Measurements from ENCODE around the gene ZDHHC8. TPM values are rescaled to one million over a fixed set of nuclear protein-coding genes. Genes with fewer than 3 reads are reported as not detected.
A peak's percentile ranks its signal among the peaks of the same experiment; 100 is the strongest.

The ZDHHC8 gene
- total RNA-seq, 1 experiment from 2014 or later = 19.6 TPM

- DNase-seq (ENCODE audit: low read depth) = no peak
Observed at GRCh38 chr22:20142711-20143621, 11.4 kb downstream of the ZDHHC8 start.

GRCh38 chr22:20143883-20144665, 12.5 kb downstream of the ZDHHC8 start:
- DNase-seq (ENCODE audit: low read depth) = no peak

- no peak for DNase-seq (ENCODE audit: low read depth)
Observed at GRCh38 chr22:20145206-20145831, 13.7 kb downstream of the ZDHHC8 start.

- DNase-seq (ENCODE audit: low read depth) = no peak
Observed at GRCh38 chr22:20145832-20146223, 14.2 kb downstream of the ZDHHC8 start.

GRCh38 chr22:20146777-20147176, 15.2 kb downstream of the ZDHHC8 start:
- no peak for DNase-seq (ENCODE audit: low read depth)

- no peak for DNase-seq (ENCODE audit: low read depth)
Observed at GRCh38 chr22:20147237-20147988, 15.8 kb downstream of the ZDHHC8 start.

- no peak for DNase-seq (ENCODE audit: low read depth)
Observed at GRCh38 chr22:20148414-20148813, 16.8 kb downstream of the ZDHHC8 start.

GRCh38 chr22:20149257-20150250, 17.9 kb downstream of the ZDHHC8 start:
- no peak for DNase-seq (ENCODE audit: low read depth)

GRCh38 chr22:20150381-20151275, 19.0 kb downstream of the ZDHHC8 start, which contains the start of gene CCDC188:
TSS of gene CCDC188 (minus strand) at chr22:20151055. CDS start at chr22:20150986, 69 bp downstream.
- DNase-seq (ENCODE audit: low read depth) = no peak

GRCh38 chr22:20151276-20151588, 19.6 kb downstream of the ZDHHC8 start:
- DNase-seq (ENCODE audit: low read depth) = no peak

GRCh38 chr22:20152464-20152890, 20.9 kb downstream of the ZDHHC8 start:
- DNase-seq (ENCODE audit: low read depth) = no peak

- DNase-seq (ENCODE audit: low read depth) = no peak
Observed at GRCh38 chr22:20153945-20154344, 22.3 kb downstream of the ZDHHC8 start.

GRCh38 chr22:20154602-20155187, 23.1 kb downstream of the ZDHHC8 start:
- DNase-seq (ENCODE audit: low read depth) = no peak

- peak; percentile 52 for DNase-seq (ENCODE audit: low read depth)
Observed at GRCh38 chr22:20155330-20156041, 23.9 kb downstream of the ZDHHC8 start.

GRCh38 chr22:20156042-20156389, 24.4 kb downstream of the ZDHHC8 start:
- DNase-seq (ENCODE audit: low read depth) = no peak

GRCh38 chr22:20156611-20157429, 25.2 kb downstream of the ZDHHC8 start:
- peak; percentile 44 for DNase-seq (ENCODE audit: low read depth)
